Activated CD4-positive, alpha-beta T cell treated with anti-CD3 and anti-CD28 coated beads, Interleukin-2, amount 50 U/mL, for 16 hours (primary cell): ENCODE results near the gene NEDD9.

Source experiments
- DNase-seq: peaks from one replicate; pipeline ENCODE4 v3.0.0-alpha.2; 2020

The NEDD9 gene

GRCh38 chr6:11258260-11259237 is 26.1 kb upstream of the NEDD9 start:
- DNase-seq, result peak; percentile 64

GRCh38 chr6:11255610-11256009 is 23.1 kb upstream of the NEDD9 start:
- no peak for DNase-seq

DNA sequence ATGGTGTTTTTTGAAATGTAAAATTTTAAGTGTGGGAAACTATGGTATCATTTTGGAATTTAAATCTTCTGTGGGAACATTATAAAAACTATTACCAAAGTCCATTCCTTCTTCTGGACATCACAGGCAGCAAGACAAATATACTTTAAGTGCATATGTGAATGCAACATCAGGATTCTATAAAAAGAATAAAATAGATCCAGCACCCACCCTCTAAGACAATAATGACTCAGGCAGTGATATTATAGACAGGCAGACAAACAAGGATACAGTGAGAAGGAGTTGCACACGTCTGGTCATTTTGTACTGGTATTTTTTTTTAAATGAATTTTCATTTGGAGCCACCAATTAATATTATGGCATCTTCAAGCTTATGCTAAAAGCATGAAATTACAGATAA is 21.1 kb upstream of the NEDD9 start:
- DNase-seq, result no peak

DNA sequence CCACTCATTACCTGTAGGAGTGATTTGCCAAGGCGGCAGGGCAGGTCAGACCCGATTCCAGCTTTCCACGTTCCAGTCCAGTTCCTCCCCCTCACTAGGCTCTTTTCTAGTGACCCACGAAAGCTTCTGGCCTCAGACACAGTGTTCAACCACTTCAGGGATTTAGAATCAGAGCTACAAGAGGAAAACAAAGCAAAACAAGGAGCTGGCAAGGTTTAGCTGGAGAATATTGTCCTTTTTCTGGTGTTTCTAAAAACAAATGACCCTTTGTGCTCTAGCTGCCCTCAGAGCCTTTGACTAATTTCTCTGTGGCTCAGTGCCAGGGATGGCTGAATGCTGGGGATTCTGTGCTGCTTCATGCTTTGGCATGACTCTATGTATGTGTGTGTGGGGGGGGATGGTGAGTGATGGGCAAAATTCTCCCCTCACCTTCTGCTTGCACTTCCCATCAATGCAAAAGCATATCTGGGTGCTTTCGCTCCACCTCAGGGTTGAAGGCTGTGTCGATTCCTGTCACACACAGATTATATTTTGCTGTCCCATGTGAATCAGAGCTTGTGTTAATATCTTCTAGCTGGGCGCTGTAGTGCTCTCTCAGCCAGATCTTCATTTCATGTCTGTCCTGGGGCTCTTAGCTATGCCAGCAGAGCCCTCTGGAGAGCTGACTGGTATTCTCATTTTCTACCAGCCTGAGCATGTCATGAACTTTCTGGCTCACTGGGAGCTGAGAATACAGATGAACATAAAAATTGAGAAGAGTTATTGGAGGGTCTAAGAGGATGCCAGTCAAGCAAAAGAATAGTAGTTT is 19.3 kb upstream of the NEDD9 start:
- DNase-seq, result no peak

GRCh38 chr6:11250108-11250507 is 17.6 kb upstream of the NEDD9 start:
- DNase-seq, result no peak

GRCh38 chr6:11248974-11249761 is 16.7 kb upstream of the NEDD9 start:
- no peak for DNase-seq

DNA sequence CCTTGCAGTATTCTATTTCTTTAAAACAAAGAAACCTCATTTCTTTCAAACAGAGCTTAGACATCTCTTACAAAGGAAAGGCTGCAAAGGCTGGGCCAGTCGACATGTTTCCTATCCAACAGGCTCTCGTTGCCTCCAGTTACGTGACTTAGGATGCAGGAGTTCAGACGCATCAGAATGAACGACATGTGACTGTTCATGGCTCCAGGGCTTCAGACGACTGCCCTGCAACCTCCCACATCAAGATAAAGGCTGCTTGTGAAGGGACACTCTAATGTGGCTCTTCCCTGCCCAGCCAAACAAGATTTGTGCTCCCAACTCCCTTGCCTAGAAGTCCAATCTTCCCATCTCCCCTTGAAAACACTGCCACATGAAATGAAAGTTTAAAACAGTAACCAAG is 14.3 kb upstream of the NEDD9 start:
- DNase-seq, result no peak

GRCh38 chr6:11245381-11246256 is 13.2 kb upstream of the NEDD9 start:
- DNase-seq, result no peak

GRCh38 chr6:11244387-11245126 is 12.1 kb upstream of the NEDD9 start:
- DNase-seq, result no peak

GRCh38 chr6:11243861-11244260 is 11.4 kb upstream of the NEDD9 start:
- no peak for DNase-seq

DNA sequence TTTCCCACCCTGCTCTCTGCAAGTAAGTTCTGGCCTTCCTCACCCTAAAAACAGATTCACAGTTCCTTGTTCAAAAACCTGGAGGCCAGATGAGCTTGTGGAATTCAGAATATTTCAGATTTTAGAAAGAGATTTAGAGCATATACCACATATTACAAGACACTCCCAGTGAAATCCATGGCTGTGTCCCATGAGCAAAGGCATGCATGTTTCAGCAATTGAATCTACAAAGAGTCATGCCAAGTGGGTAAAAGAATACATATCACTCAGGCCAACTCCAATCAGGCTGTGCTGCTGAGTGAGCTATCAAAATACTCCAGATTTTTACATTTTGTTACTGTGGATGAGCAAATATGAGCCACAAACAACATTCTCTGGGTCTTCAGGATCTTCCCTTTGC is 10.2 kb upstream of the NEDD9 start:
- DNase-seq, result no peak

GRCh38 chr6:11241793-11242201 is 9.3 kb upstream of the NEDD9 start:
- DNase-seq, result no peak

DNA sequence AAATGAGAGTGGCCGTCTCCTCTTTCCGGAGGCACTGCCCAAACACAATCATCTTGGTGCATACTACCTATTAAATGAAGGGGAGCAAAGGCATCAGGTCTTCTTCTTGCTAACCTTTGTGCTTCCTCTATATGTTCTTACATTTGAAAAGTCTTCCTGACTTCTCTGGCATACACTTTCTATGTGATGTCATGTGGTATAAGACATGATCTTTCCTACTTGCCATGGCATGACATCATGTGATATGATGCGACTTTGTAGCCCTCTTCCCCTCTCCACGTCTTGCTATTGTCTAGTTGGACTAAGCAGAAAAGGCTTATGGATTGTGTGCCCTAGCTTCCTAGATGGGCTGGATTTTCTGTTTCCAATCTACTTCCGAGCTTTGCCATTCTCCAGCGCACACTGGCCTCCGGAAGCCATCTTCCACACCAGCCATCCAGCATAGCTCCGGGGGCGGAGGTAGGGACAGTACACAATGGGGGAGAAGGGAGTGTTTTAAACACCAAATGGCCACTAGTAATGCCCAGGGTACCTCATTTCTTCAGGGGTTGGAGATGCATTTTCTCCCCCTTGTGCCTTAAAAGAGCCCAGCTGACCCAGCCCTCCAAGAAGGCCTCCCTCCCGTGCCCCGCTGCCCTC is 8.8 kb upstream of the NEDD9 start:
- no peak for DNase-seq

DNA sequence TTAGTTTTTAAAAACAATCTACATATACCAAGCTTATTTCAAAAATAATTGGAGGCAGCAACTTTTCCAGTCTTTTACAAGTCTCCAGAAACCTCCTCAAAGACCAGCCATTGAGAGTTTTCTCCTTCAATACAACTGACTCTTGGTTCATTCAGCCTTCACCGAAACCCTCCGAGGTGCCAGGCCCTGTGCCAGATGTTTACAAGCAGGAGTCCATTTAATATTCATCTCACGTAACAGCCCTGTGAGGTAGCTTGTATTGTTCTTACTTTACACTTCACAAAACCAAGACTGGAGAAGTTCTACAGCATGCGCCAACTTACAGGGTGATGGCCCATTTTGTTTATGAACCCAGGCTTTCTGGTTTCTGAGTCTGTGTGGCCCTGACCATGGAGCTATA is 5.5 kb upstream of the NEDD9 start:
- DNase-seq, result no peak

DNA sequence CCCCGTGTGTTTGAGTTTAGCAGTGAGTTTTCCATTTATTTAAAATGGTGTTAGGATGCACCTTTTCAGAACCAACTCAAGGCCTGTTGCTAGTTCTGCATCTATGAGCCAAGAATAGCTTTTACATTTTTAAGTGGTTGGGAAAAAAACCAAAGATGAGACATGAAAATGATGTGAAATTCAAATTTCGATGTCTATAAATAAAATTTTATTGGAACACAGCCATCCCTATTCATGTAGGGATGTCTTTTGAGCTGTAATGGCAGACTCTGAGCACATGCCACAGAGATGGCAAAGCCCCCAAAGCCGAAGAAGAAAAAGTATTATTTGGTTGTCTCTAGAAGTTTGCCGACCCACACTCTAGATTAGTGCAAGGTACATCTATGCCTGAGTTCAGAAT is 5.0 kb upstream of the NEDD9 start:
- DNase-seq, result no peak

- DNase-seq, result no peak
Measured at GRCh38 chr6:11236915-11237314, 4.4 kb upstream of the NEDD9 start.

- peak; percentile 69 for DNase-seq
Measured at GRCh38 chr6:11236076-11236750, 3.7 kb upstream of the NEDD9 start.

DNA sequence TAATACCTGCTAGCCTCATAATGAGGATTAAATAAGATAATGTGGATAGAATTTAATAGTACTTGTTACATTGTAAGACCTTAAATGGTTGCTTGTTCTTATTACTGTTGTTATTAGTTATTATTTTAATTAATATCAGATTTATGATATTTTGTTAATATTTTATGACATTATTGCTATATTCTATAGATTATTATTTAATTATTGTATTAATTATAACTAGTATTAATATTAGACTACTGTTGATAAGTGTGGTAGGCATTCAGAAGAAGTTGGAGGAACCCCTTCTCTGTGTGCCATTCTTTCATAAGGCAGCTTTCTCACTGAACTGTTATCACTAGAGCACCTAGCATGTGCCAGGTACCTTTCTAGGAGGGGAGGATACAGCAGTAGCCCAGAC is 2.6 kb upstream of the NEDD9 start:
- DNase-seq, result no peak

- no peak for DNase-seq
Measured at GRCh38 chr6:11233673-11234573, 1.5 kb upstream of the NEDD9 start.
